ENCODE results near the gene RAB34. TPM values are rescaled to one million over a fixed set of nuclear protein-coding genes. Genes with fewer than 3 reads are reported as not detected.

RAB34 gene
- total RNA-seq, 3 donors from 2014 or later, result 105 to 129 (median 123) TPM

DNA sequence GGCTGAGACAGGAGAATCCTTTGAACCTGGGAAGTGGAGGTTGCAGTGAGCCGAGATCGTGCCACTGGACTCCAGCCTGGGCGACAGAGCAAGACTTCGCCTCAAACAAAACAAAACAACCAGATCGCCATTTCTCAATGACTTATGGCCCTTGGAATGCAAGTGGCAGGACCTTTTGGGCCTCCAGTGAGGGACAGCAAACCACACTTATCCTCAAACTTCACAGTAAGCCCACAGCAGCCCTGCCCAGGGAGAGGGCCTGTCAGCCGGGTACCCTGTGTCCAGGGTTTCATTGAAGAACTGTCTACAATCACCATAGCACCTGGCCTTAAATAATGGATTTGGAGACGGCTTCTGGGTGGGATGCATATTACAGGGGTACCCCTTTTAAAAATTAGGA is 37.8 kb upstream of the RAB34 start:
- Histone ChIP-seq H3K27me3 (no peaks in the 10 kb centered on the region), H3K9me3 (no peaks in the 10 kb centered on the region), H3K4me1 (peaks cover 0 to 3% of the 10 kb centered on the region in 2 donors), H3K4me3 (no peak overlapping the region), H3K27ac (no peak overlapping the region), H3K36me3 (no peaks in the 10 kb centered on the region)
- intact Hi-C loops (cut with DNase I; ENCODE audit: low total_unique reads), result no loop called here
- TF ChIP-seq CTCF (IDR thresholded peaks at IDR 0.05) (no peak), POLR2A (IDR thresholded peaks at IDR 0.05) (no peak), POLR2AphosphoS5 (IDR thresholded peaks at IDR 0.05) (no peak)
- no peak for DNase-seq (ENCODE audit: low spot score in 2 of 2)

GRCh38 chr17:28751600-28752366 is 34.1 kb upstream of the RAB34 start:
- no peaks in the 10 kb centered on the region for H3K36me3 ChIP-seq
- intact Hi-C loops (cut with DNase I; ENCODE audit: low total_unique reads), result no loop called here
- H3K27ac ChIP-seq, result no peak overlapping the region
- TF ChIP-seq CTCF (IDR thresholded peaks at IDR 0.05), result no peak
- no peak for TF ChIP-seq POLR2AphosphoS5 (IDR thresholded peaks at IDR 0.05)
- TF ChIP-seq POLR2A (IDR thresholded peaks at IDR 0.05), result no peak
- no peak for DNase-seq (ENCODE audit: low spot score in 2 of 2)
- H3K27me3 ChIP-seq, result no peaks in the 10 kb centered on the region
- H3K4me3 ChIP-seq, result no peak overlapping the region
- no peaks in the 10 kb centered on the region for H3K9me3 ChIP-seq
- H3K4me1 ChIP-seq, result peaks cover 12 to 27% of the 10 kb centered on the region in 2 donors

DNA sequence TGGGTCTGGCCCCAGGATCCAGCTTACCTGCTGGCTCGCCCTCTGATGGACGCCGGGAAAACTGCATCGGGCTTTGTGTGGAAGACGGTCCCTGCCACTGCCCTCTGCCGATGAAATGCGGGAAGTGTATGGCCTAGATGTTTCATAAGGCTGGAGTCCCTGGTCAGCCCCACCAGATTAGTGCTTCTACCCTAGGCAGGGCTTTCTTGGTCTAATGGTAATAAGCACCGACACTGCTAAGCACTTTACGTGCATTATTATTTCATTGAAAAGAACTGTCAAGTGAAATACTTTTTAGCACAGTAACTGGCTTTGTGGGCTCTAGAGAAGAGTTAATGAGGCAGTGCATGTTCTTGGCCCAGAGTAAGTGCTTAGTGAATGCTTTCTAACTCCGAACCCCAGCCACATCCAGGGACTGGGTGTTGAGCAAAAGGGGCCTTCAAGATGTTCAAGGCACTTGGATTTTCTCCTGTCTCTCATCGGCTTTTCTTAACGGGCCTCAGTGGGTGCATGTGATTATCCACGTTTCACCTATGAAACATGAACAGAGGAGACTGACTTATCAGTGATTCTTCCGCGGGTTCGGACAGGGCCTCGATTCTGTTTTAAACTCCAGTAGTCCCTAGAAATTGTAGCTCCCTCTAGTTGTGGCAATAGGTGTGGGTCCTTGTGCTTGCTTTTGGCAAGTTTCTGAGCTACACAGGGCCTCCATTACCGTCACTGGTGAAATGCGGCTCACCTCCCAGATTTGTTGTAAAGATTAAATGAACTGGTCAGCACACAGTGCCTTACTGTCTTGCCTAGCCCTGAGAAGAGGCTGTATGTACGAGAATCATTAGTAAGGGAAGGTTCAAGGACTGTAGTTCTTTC is 32.7 kb upstream of the RAB34 start:
- DNase-seq (ENCODE audit: low spot score in 2 of 2), result peak; percentile 92 to 97
- intact Hi-C loops (cut with DNase I; ENCODE audit: low total_unique reads), result no loop called here
- Histone ChIP-seq H3K27me3 (no peaks in the 10 kb centered on the region), H3K9me3 (no peaks in the 10 kb centered on the region), H3K36me3 (no peaks in the 10 kb centered on the region), H3K27ac (peak overlapping the region; percentile 78 to 100), H3K4me1 (peaks cover 16 to 27% of the 10 kb centered on the region in 2 donors), H3K4me3 (peak overlapping the region in 1 of 3 donors; percentile 2)
- TF ChIP-seq CTCF (IDR thresholded peaks at IDR 0.05), result peak; percentile 100
- no peak for TF ChIP-seq POLR2A (IDR thresholded peaks at IDR 0.05)
- TF ChIP-seq POLR2AphosphoS5 (IDR thresholded peaks at IDR 0.05), result peak; percentile 64 to 89 (median 85)

GRCh38 chr17:28749516-28750177 is 32.0 kb upstream of the RAB34 start:
- TF ChIP-seq POLR2A (IDR thresholded peaks at IDR 0.05) (no peak), POLR2AphosphoS5 (IDR thresholded peaks at IDR 0.05) (no peak), CTCF (IDR thresholded peaks at IDR 0.05) (no peak)
- Histone ChIP-seq H3K27ac (peak overlapping the region; percentile 78 to 100), H3K36me3 (no peaks in the 10 kb centered on the region), H3K27me3 (no peaks in the 10 kb centered on the region), H3K4me1 (peaks cover 16 to 27% of the 10 kb centered on the region in 2 donors), H3K9me3 (no peaks in the 10 kb centered on the region), H3K4me3 (peak overlapping the region in 1 of 3 donors; percentile 2)
- no peak for DNase-seq (ENCODE audit: low spot score in 2 of 2)
- intact Hi-C loops (cut with DNase I; ENCODE audit: low total_unique reads), result loop anchor here (10.0 kb wide), 1 partner anchor 155 kb away; the partner anchor contains the start of gene DHRS13

Measured in breast epithelium (tissue), 4 donors.